K562 (cell line): Measurements from ENCODE around the gene ANKMY2. TPM values are rescaled to one million over a fixed set of nuclear protein-coding genes. Genes with fewer than 3 reads are reported as not detected.

ENCODE experiments used
- ATAC-seq: fragments of 200-7000 bp; cut with Tn5 transposase; 3 replicates; pipeline ENCODE4 v1.9.1; 2020; ENCODE audit warnings: moderate library complexity
- BruUV-seq: library from RNA; stranded (reverse); fragments of 400-500 nt; replicated peaks from 2 replicates; lab custom pipeline; 2021; lab: Mats Ljungman, UMichigan
- CTCF ChIA-PET: fragments of 300-600 bp; formaldehyde crosslinking; extraction: SDS; loops from one replicate; lab custom pipeline; 2021; ENCODE audit warnings: low intra/inter-chr PET ratio; lab: Yijun Ruan, JAX
- POLR2A ChIA-PET: fragments of 300-600, 350-650 bp; sonication (Branson Sonifier 250); formaldehyde crosslinking; extraction: SDS; loops from one replicate; lab custom pipeline; 2021; ENCODE audit warnings: antibody characterized with exemption, inconsistent platforms; lab: Yijun Ruan, JAX
- DNase-seq, 4 experiments: peaks; one replicate each; pipeline versions ENCODE4 v3.0.0 to v3.0.0-alpha.2; 2011 to 2018; ENCODE audit warnings: low spot score in 3 of 4, mixed read lengths in 3 of 4; ENCODE audit errors: extremely low read depth in 1 of 4
- FAIRE-seq: peaks from 2 replicates; lab custom pipeline; 2011; peaks lifted over from hg19 to GRCh38; lab: Jason Lieb, UNC
- H2AFZ ChIP-seq: 2 replicates; pipeline ENCODE4 v1.6.0; 2011; ENCODE audit warnings: low read depth, low read length, control low read depth, inconsistent platforms
- H3K27ac ChIP-seq: fragments of 200-600 bp; 3 replicates; pipeline ENCODE4 v1.8.0; 2011; ENCODE audit warnings: low read depth, mild to moderate bottlenecking, control low read depth, inconsistent platforms, low read length, moderate library complexity, mixed read lengths; ENCODE audit errors: extremely low read depth
- H3K27me3 ChIP-seq, 2 experiments: fragments of 300-600 bp in 1 of 2; 2 replicates in 1 of 2; 3 replicates in 1 of 2; pipeline versions ENCODE4 v1.6.0 to v1.8.0; 2011; ENCODE audit warnings: inconsistent platforms in 2 of 2, low read length in 2 of 2, mild to moderate bottlenecking in 1 of 2, mixed read lengths in 1 of 2, moderate library complexity in 1 of 2; ENCODE audit not compliant: control insufficient read depth in 2 of 2, insufficient read depth in 2 of 2
- H3K36me3 ChIP-seq: fragments of 300-600 bp; 3 replicates; pipeline ENCODE4 v1.8.0; 2011; ENCODE audit warnings: mild to moderate bottlenecking, low read length, inconsistent platforms; ENCODE audit not compliant: control insufficient read depth, insufficient read depth
- H3K4me1 ChIP-seq, 2 experiments: fragments of 200-600 bp in 1 of 2; replicated peaks in 1 of 2; 2 replicates in 1 of 2; 3 replicates in 1 of 2; pipeline versions ENCODE4 v1.5.1 to v1.8.0; 2011; ENCODE audit warnings: inconsistent platforms in 2 of 2, low read length in 2 of 2, mild to moderate bottlenecking in 1 of 2, mixed read lengths in 1 of 2, moderate library complexity in 1 of 2; ENCODE audit not compliant: control insufficient read depth in 2 of 2, insufficient read depth in 2 of 2
- H3K4me2 ChIP-seq: 2 replicates; pipeline ENCODE4 v1.6.1; 2011; ENCODE audit warnings: low read length, control low read depth, inconsistent platforms, mixed read lengths; ENCODE audit not compliant: insufficient read depth
- H3K4me3 ChIP-seq: fragments of 200-600 bp; sonication (generic), shearing (Covaris generic); 2 replicates; pipeline ENCODE4 v1.5.1; 2016; ENCODE audit warnings: control low read depth, inconsistent platforms
- H3K79me2 ChIP-seq: fragments of 200-600 bp; 3 replicates; pipeline ENCODE4 v1.8.0; 2011; ENCODE audit warnings: low read length, inconsistent platforms; ENCODE audit not compliant: control insufficient read depth, insufficient read depth
- H3K9ac ChIP-seq, 2 experiments: 2 replicates each; pipeline versions ENCODE4 v1.6.0 to v1.6.1; 2011; ENCODE audit warnings: low read depth in 2 of 2, low read length in 2 of 2, control low read depth in 1 of 2, inconsistent platforms in 1 of 2, mild to moderate bottlenecking in 1 of 2, mixed read lengths in 1 of 2; ENCODE audit not compliant: insufficient read depth in 1 of 2
- H3K9me1 ChIP-seq: one replicate; pipeline ENCODE4 v1.6.0; 2011; ENCODE audit warnings: inconsistent platforms, mild to moderate bottlenecking, low read length, moderate library complexity; ENCODE audit not compliant: control insufficient read depth, insufficient read depth
- H3K9me3 ChIP-seq: replicated peaks from 2 replicates; pipeline ENCODE4 v1.5.1; 2011; ENCODE audit warnings: low read depth, low read length, inconsistent platforms; ENCODE audit not compliant: control insufficient read depth, insufficient read depth
- H4K20me1 ChIP-seq: replicated peaks from 2 replicates; pipeline ENCODE4 v1.6.1; 2011; ENCODE audit warnings: low read length, inconsistent platforms, mixed read lengths; ENCODE audit not compliant: control insufficient read depth, insufficient read depth
- ATF3 ChIP-seq, 2 experiments: fragments of 450-650 bp in 1 of 2; sonication (generic) in 1 of 2; formaldehyde crosslinking in 1 of 2; IDR thresholded peaks in 1 of 2; conservative IDR thresholded peaks in 1 of 2; 2 replicates each; pipeline versions ENCODE4 v1.6.1 to v1.8.1; 2016 to 2023; ENCODE audit warnings: mild to moderate bottlenecking in 2 of 2, moderate library complexity in 2 of 2, inconsistent platforms in 1 of 2, missing genetic modification reagents in 1 of 2
- CEBPG ChIP-seq, 3 experiments: fragments of 200-800 bp in 1 of 3; sonication (Bioruptor generic) in 1 of 3; sonication (generic) in 1 of 3; formaldehyde crosslinking in 1 of 3; IDR thresholded peaks in 2 of 3; conservative IDR thresholded peaks in 1 of 3; 2 replicates each; pipeline versions ENCODE4 v1.6.1 to v1.8.0; 2016 to 2022; ENCODE audit warnings: missing compliant biosample characterization in 2 of 3, missing genetic modification characterization in 2 of 3, mild to moderate bottlenecking in 1 of 3, missing genetic modification reagents in 1 of 3
- HNRNPLL ChIP-seq: fragments of 200-400 bp; formaldehyde crosslinking; IDR thresholded peaks from 2 replicates; pipeline ENCODE4 v1.6.1; 2017; ENCODE audit warnings: low read length, low read depth, mild to moderate bottlenecking; ENCODE audit not compliant: poor library complexity, severe bottlenecking
- IRF9 ChIP-seq: fragments of 450-650 bp; IDR thresholded peaks from 2 replicates; pipeline ENCODE4 v1.6.1; 2016; ENCODE audit warnings: missing biosample characterization, missing genetic modification characterization
- NFYB ChIP-seq: IDR thresholded peaks from 2 replicates; pipeline ENCODE4 v1.6.1; 2011; ENCODE audit warnings: mild to moderate bottlenecking, moderate library complexity; ENCODE audit not compliant: insufficient read length; ENCODE audit errors: extremely low read depth
- RAD21 ChIP-seq, 2 experiments: fragments of 250-450 bp in 1 of 2; fragments of 450-650 bp in 1 of 2; sonication (Bioruptor Pico) in 1 of 2; formaldehyde crosslinking in 1 of 2; IDR thresholded peaks in 1 of 2; conservative IDR thresholded peaks in 1 of 2; 2 replicates each; pipeline versions ENCODE4 v1.4.0 to v1.8.0; 2020 to 2022; ENCODE audit warnings: mild to moderate bottlenecking in 2 of 2, moderate library complexity in 1 of 2
- SRSF1 ChIP-seq: fragments of 200-400 bp; formaldehyde crosslinking; IDR thresholded peaks from 2 replicates; pipeline ENCODE4 v1.6.1; 2017; ENCODE audit warnings: mild to moderate bottlenecking, low read depth, low read length, moderate library complexity
- ZNF639 ChIP-seq, 2 experiments: fragments of 200-800 bp in 1 of 2; sonication (Bioruptor generic) in 1 of 2; sonication (generic) in 1 of 2; formaldehyde crosslinking in 1 of 2; IDR thresholded peaks in 1 of 2; conservative IDR thresholded peaks in 1 of 2; 2 replicates each; pipeline versions ENCODE4 v1.5.0 to v1.6.1; 2016 to 2020; ENCODE audit warnings: missing compliant biosample characterization in 1 of 2, missing genetic modification characterization in 1 of 2, missing genetic modification reagents in 1 of 2
- WGBS: fragments of 100-300 bp; shearing (Covaris generic); methylation state at CpG from one replicate; pipeline ENCODE4 v1.1.6; 2016; ENCODE audit warnings: low coverage, mixed read lengths; ENCODE audit not compliant: insufficient coverage; ENCODE audit errors: missing lambda C conversion rate; 5-methylcytosine and 5-hydroxymethylcytosine counted together
- in situ Hi-C: fragments of 300-500 bp; cut with MboI; formaldehyde crosslinking; loops from 4 replicates; pipeline ENCODE4 v1.15.0; 2018; ENCODE audit warnings: inconsistent platforms, mixed read lengths
- intact Hi-C: fragments of 100-400 bp; cut with micrococcal nuclease; formaldehyde crosslinking; loops from 2 replicates; pipeline ENCODE4 v1.14.2; 2022
- polyA plus RNA-seq, 8 experiments: library from polyadenylated mRNA; depleted of rRNA in 4 of 8; stranded (reverse) in 5 of 8; unstranded in 3 of 8; fragments of >200 nt; fragmentation: Nextera tagmentation in 2 of 8; fragmentation: Illumina TruSeq in 1 of 8; extraction: Ambion mirVana in 2 of 8; extraction: Trizol in 1 of 8; gene quantifications; 2 replicates each; pipeline versions ENCODE4 v1.2.1 to v1.2.3, GENCODE V29; 2011 to 2014; ENCODE audit warnings: inconsistent platforms in 1 of 8, missing spikeins in 1 of 8
- total RNA-seq, 7 experiments: library from RNA; depleted of rRNA in 6 of 7; stranded (reverse); fragments of >200 nt in 6 of 7; fragmentation: Illumina TruSeq in 2 of 7; extraction: Trizol in 2 of 7; gene quantifications; 2 replicates each; pipeline versions ENCODE4 v1.2.1 to v1.2.3, GENCODE V29; 2011 to 2021; ENCODE audit warnings: low replicate concordance in 1 of 7
- TF ChIP-seq, protein P1 (sequence below): fragments of 250-450 bp; sonication (Bioruptor Pico); IDR thresholded peaks from 2 replicates; pipeline ENCODE4 v1.6.1; 2021; ENCODE audit warnings: mild to moderate bottlenecking
- TF ChIP-seq, protein P2 (sequence below): fragments of 200-800 bp; sonication (Bioruptor generic); IDR thresholded peaks from 2 replicates; pipeline ENCODE4 v1.6.1; 2016; ENCODE audit warnings: missing genetic modification characterization, missing compliant biosample characterization

Gene ANKMY2
- total and polyA plus RNA-seq, 9 of the 15 experiments (the other 6 are each of a cell fraction or from before 2014, with no cell fraction given): 38.9 to 71.5 (median 48.8) TPM

GRCh38 chr7:16652240-16652583 is 6.7 kb upstream of the ANKMY2 start:
- no peak overlapping the region for H3K4me2 ChIP-seq
- no peak for TF ChIP-seq RAD21 (CRISPR knock-in tag; conservative IDR thresholded peaks at IDR 0.05 in 1 of 2, IDR thresholded peaks at IDR 0.05 in 1 of 2)
- no peak for TF ChIP-seq SRSF1
- TF ChIP-seq IRF9 (tag): peak; percentile 79
- TF ChIP-seq, protein P1, sequence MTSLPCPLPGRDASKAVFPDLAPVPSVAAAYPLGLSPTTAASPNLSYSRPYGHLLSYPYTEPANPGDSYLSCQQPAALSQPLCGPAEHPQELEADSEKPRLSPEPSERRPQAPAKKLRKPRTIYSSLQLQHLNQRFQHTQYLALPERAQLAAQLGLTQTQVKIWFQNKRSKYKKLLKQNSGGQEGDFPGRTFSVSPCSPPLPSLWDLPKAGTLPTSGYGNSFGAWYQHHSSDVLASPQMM: no peak
- no peak for TF ChIP-seq ZNF639 (CRISPR knock-in tag; conservative IDR thresholded peaks at IDR 0.05 in 1 of 2, IDR thresholded peaks at IDR 0.05 in 1 of 2)
- no peak for TF ChIP-seq HNRNPLL
- no peak for TF ChIP-seq NFYB
- TF ChIP-seq ATF3 (IDR thresholded peaks at IDR 0.05): 0 out of 2 replicates have a peak, but pooled peaks have one; percentile 13
- TF ChIP-seq ATF3 (CRISPR knock-in tag; conservative IDR thresholded peaks at IDR 0.05): no peak
- peak; percentile 90 for TF ChIP-seq CEBPG (CRISPR knock-in tag; IDR thresholded peaks at IDR 0.05)
- TF ChIP-seq CEBPG (tag; conservative IDR thresholded peaks at IDR 0.05 in 1 of 2, IDR thresholded peaks at IDR 0.05 in 1 of 2): peak; percentile 79 to 96
- TF ChIP-seq, protein P2, sequence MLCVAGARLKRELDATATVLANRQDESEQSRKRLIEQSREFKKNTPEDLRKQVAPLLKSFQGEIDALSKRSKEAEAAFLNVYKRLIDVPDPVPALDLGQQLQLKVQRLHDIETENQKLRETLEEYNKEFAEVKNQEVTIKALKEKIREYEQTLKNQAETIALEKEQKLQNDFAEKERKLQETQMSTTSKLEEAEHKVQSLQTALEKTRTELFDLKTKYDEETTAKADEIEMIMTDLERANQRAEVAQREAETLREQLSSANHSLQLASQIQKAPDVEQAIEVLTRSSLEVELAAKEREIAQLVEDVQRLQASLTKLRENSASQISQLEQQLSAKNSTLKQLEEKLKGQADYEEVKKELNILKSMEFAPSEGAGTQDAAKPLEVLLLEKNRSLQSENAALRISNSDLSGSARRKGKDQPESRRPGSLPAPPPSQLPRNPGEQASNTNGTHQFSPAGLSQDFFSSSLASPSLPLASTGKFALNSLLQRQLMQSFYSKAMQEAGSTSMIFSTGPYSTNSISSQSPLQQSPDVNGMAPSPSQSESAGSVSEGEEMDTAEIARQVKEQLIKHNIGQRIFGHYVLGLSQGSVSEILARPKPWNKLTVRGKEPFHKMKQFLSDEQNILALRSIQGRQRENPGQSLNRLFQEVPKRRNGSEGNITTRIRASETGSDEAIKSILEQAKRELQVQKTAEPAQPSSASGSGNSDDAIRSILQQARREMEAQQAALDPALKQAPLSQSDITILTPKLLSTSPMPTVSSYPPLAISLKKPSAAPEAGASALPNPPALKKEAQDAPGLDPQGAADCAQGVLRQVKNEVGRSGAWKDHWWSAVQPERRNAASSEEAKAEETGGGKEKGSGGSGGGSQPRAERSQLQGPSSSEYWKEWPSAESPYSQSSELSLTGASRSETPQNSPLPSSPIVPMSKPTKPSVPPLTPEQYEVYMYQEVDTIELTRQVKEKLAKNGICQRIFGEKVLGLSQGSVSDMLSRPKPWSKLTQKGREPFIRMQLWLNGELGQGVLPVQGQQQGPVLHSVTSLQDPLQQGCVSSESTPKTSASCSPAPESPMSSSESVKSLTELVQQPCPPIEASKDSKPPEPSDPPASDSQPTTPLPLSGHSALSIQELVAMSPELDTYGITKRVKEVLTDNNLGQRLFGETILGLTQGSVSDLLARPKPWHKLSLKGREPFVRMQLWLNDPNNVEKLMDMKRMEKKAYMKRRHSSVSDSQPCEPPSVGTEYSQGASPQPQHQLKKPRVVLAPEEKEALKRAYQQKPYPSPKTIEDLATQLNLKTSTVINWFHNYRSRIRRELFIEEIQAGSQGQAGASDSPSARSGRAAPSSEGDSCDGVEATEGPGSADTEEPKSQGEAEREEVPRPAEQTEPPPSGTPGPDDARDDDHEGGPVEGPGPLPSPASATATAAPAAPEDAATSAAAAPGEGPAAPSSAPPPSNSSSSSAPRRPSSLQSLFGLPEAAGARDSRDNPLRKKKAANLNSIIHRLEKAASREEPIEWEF (CRISPR knock-in tag): no peak

More at GRCh38 chr7:16652240-16652583, 6.7 kb upstream of the ANKMY2 start:
- WGBS: 65% methylated on average over 7 of the region's 7 CpGs
- DNase-seq (no peak), FAIRE-seq (no peak), ATAC-seq (no peak)
- intact Hi-C loops (no loop called here), in situ Hi-C loops (no loop called here)
- Histone ChIP-seq H3K4me3 (no peak overlapping the region), H3K36me3 (peaks cover 63% of the 10 kb centered on the region), H3K9me1 (no peaks in the 10 kb centered on the region), H3K79me2 (peaks cover 100% of the 10 kb centered on the region), H3K9ac (no peak overlapping the region), H3K27me3 (no peaks in the 10 kb centered on the region), H3K4me1 (peaks cover 10 to 50% of the 10 kb centered on the region in 2 experiments; a peak in 4 of 5 replicates), H3K9me3 (no peaks in the 10 kb centered on the region), H3K27ac (no peak overlapping the region), H4K20me1 (peaks cover 25% of the 10 kb centered on the region), H2AFZ (no peak overlapping the region)
- no TSS peak for BruUV-seq
- ChIA-PET CTCF (no interaction called here), POLR2A (interaction anchor here (0.9 to 1.8 kb wide), 6 partner anchors 9 to 23 kb away, joined by 3 to 5 read pairs (median 3); no protein-coding TSS in a partner anchor)
